Natural killer cell (primary cell): ENCODE measurements around the gene PPP1R27. TPM values are rescaled to one million over a fixed set of nuclear protein-coding genes. Genes with fewer than 3 reads are reported as not detected.

ENCODE experiments used
- ATAC-seq, 3 donors: fragments of 150-1000 bp in 2 of 3; fragments of 200-7000 bp in 1 of 3; cut with Tn5 transposase; 1 replicate in 1 of 3; 2 replicates in 2 of 3; pipeline ENCODE4 v1.10.0; 2021; ENCODE audit warnings: mild to moderate bottlenecking in 2 of 3, moderate library complexity in 2 of 3
- DNase-seq, 2 donors: peaks; one replicate each; pipeline versions ENCODE4 v3.0.0 to v3.0.0-alpha.2; 2013 to 2021; ENCODE audit warnings: mixed read lengths in 1 of 2
- H3K27ac ChIP-seq: one replicate; pipeline ENCODE4 v1.5.1; 2013; ENCODE audit warnings: mild to moderate bottlenecking, low read length
- H3K27me3 ChIP-seq: one replicate; pipeline ENCODE4 v1.6.1; 2013; ENCODE audit warnings: low read length; ENCODE audit not compliant: control insufficient read depth, insufficient read depth
- H3K36me3 ChIP-seq: one replicate; pipeline ENCODE4 v1.6.1; 2013; ENCODE audit warnings: low read length; ENCODE audit not compliant: control insufficient read depth, insufficient read depth
- H3K4me1 ChIP-seq: one replicate; pipeline ENCODE4 v1.6.1; 2013; ENCODE audit warnings: low read length; ENCODE audit not compliant: control insufficient read depth, insufficient read depth
- H3K4me3 ChIP-seq: one replicate; pipeline ENCODE4 v1.5.1; 2013; ENCODE audit warnings: low read length
- H3K9me3 ChIP-seq: one replicate; pipeline ENCODE4 v1.6.1; 2013; ENCODE audit warnings: low read length; ENCODE audit not compliant: control insufficient read depth, insufficient read depth
- H3K27ac Mint-ChIP-seq, 2 donors: one replicate each; pipeline ENCODE4 v1.8.0; 2022; ENCODE audit warnings: mild to moderate bottlenecking in 2 of 2, mixed read lengths in 2 of 2, moderate library complexity in 1 of 2
- H3K27me3 Mint-ChIP-seq, 2 donors: one replicate each; pipeline ENCODE4 v1.8.0; 2022; ENCODE audit warnings: low read depth in 2 of 2, mixed read lengths in 2 of 2
- H3K36me3 Mint-ChIP-seq: one replicate; pipeline ENCODE4 v1.8.0; 2022; ENCODE audit warnings: mixed read lengths
- H3K4me1 Mint-ChIP-seq, 2 donors: one replicate each; pipeline ENCODE4 v1.8.0; 2022; ENCODE audit warnings: mixed read lengths in 2 of 2
- H3K4me3 Mint-ChIP-seq: one replicate; pipeline ENCODE4 v1.8.0; 2022; ENCODE audit warnings: mild to moderate bottlenecking, moderate library complexity, mixed read lengths
- H3K9me3 Mint-ChIP-seq, 2 donors: one replicate each; pipeline ENCODE4 v1.8.0; 2022; ENCODE audit warnings: mixed read lengths in 2 of 2
- CTCF ChIP-seq: fragments of 200-600 bp; IDR thresholded peaks from one replicate; pipeline ENCODE4 v1.8.0; 2022; ENCODE audit warnings: antibody characterized with exemption
- WGBS: methylation state at CpG from one replicate; pipeline ENCODE4 v1.1.7; 2013; ENCODE audit warnings: missing lambda C conversion rate; ENCODE audit not compliant: insufficient coverage; 5-methylcytosine and 5-hydroxymethylcytosine counted together
- intact Hi-C: fragments of 100-400 bp; cut with micrococcal nuclease; formaldehyde crosslinking; loops from one replicate; pipeline ENCODE4 v1.14.2; 2022
- total RNA-seq, 4 donors: library from RNA; stranded (reverse); fragments of 120-200 nt in 1 of 4; gene quantifications; one replicate each; pipeline versions ENCODE4 v1.2.3 to v1.2.4, GENCODE V29; 2013 to 2022

Gene PPP1R27
- total RNA-seq, 3 donors from 2014 or later (not counting 1 experiment from before 2014, with no cell fraction given): not detected

- no peak overlapping the region for H3K4me3 Mint-ChIP-seq
- H3K4me1 Mint-ChIP-seq: peaks cover 19 to 34% of the 10 kb centered on the region in 2 donors
- ATAC-seq (no peak), DNase-seq (no peak)
- H3K27ac Mint-ChIP-seq: no peak overlapping the region
- WGBS: 98% methylated on average over 6 of the region's 6 CpGs
- Histone ChIP-seq H3K9me3 (no peaks in the 10 kb centered on the region), H3K36me3 (no peaks in the 10 kb centered on the region), H3K4me1 (peaks cover 26% of the 10 kb centered on the region), H3K27me3 (no peaks in the 10 kb centered on the region), H3K4me3 (no peak overlapping the region), H3K27ac (no peak overlapping the region)
- H3K36me3 Mint-ChIP-seq: no peaks in the 10 kb centered on the region
- no peak for TF ChIP-seq CTCF
- intact Hi-C loops: no loop called here
- H3K27me3 Mint-ChIP-seq: no peaks in the 10 kb centered on the region
- no peaks in the 10 kb centered on the region for H3K9me3 Mint-ChIP-seq
Observed at GRCh38 chr17:81829858-81830257, 5.0 kb downstream of the PPP1R27 start.

DNA sequence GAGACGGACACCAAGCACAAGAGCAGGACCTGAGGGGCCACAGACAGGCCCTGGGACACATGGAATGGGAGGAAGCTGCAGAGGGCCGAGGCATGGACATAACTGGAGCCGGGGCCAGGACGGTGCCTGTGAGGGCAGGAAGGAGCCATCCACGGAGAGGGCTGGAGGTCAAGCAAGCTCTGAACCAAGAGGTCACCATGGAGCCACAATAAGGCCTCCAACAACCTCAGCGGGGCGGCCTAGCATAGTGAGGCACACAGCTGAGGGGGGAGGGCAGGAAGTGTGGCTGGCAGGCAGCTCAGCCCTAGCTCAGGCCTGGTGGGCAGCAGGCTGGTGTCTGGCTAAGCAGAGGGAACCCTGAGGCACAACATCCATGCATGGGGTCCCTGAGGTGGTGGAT is 6.2 kb downstream of the PPP1R27 start:
- peaks cover 6% of the 10 kb centered on the region for H3K36me3 ChIP-seq
- no peak overlapping the region for H3K27ac Mint-ChIP-seq
- no peak for ATAC-seq
- intact Hi-C loops: no loop called here
- H3K4me1 Mint-ChIP-seq: peaks cover 19 to 34% of the 10 kb centered on the region in 2 donors
- no peaks in the 10 kb centered on the region for H3K9me3 Mint-ChIP-seq
- no peak for TF ChIP-seq CTCF
- no peaks in the 10 kb centered on the region for H3K36me3 Mint-ChIP-seq
- WGBS: 84% methylated on average over 7 of the region's 7 CpGs
- DNase-seq: no peak
- H3K27me3 Mint-ChIP-seq: no peaks in the 10 kb centered on the region
- no peaks in the 10 kb centered on the region for H3K27me3 ChIP-seq
- H3K27ac ChIP-seq: no peak overlapping the region
- H3K4me1 ChIP-seq: peaks cover 19% of the 10 kb centered on the region
- no peaks in the 10 kb centered on the region for H3K9me3 ChIP-seq
- H3K4me3 ChIP-seq: no peak overlapping the region
- no peak overlapping the region for H3K4me3 Mint-ChIP-seq

GRCh38 chr17:81825841-81826466 is 8.9 kb downstream of the PPP1R27 start:
- WGBS: 94% methylated on average over 11 of the region's 11 CpGs
- Histone ChIP-seq H3K36me3 (peaks cover 7% of the 10 kb centered on the region), H3K9me3 (no peaks in the 10 kb centered on the region), H3K4me3 (no peak overlapping the region), H3K27me3 (no peaks in the 10 kb centered on the region), H3K27ac (no peak overlapping the region), H3K4me1 (peaks cover 3% of the 10 kb centered on the region)
- Mint-ChIP-seq H3K4me1 (peaks cover 7 to 21% of the 10 kb centered on the region in 2 donors), H3K4me3 (no peak overlapping the region), H3K9me3 (no peaks in the 10 kb centered on the region), H3K27me3 (no peaks in the 10 kb centered on the region), H3K27ac (peak overlapping the region in 1 of 2 donors; percentile 71), H3K36me3 (no peaks in the 10 kb centered on the region)
- ATAC-seq: no peak
- TF ChIP-seq CTCF: no peak
- no peak for DNase-seq
- intact Hi-C loops: no loop called here

- peaks cover 3% of the 10 kb centered on the region for H3K4me1 ChIP-seq
- TF ChIP-seq CTCF: no peak
- no peaks in the 10 kb centered on the region for H3K27me3 Mint-ChIP-seq
- H3K27ac ChIP-seq: no peak overlapping the region
- peaks cover 7% of the 10 kb centered on the region for H3K36me3 ChIP-seq
- H3K9me3 ChIP-seq: no peaks in the 10 kb centered on the region
- DNase-seq (no peak), ATAC-seq (no peak)
- H3K4me3 ChIP-seq: no peak overlapping the region
- no peaks in the 10 kb centered on the region for H3K36me3 Mint-ChIP-seq
- no peak overlapping the region for H3K27ac Mint-ChIP-seq
- no peaks in the 10 kb centered on the region for H3K9me3 Mint-ChIP-seq
- intact Hi-C loops: no loop called here
- no peaks in the 10 kb centered on the region for H3K27me3 ChIP-seq
- H3K4me1 Mint-ChIP-seq: peaks cover 7 to 15% of the 10 kb centered on the region in 2 donors
- no peak overlapping the region for H3K4me3 Mint-ChIP-seq
- WGBS: 88% methylated on average over 11 of the region's 11 CpGs
Observed at GRCh38 chr17:81824595-81824994, 10.3 kb downstream of the PPP1R27 start.
